ENCODE results near the gene SSU72. TPM values are rescaled to one million over a fixed set of nuclear protein-coding genes. Genes with fewer than 3 reads are reported as not detected.

Gene SSU72
- polyA plus RNA-seq, 1 donor from 2014 or later, result 56.2 TPM

- no peaks in the 10 kb centered on the region for H3K27me3 ChIP-seq (ENCODE audit: insufficient read depth, low read depth, low read length)
- no peak overlapping the region for H3K9ac ChIP-seq (ENCODE audit: low read length)
- H3K27ac ChIP-seq (ENCODE audit: low read length), result no peak overlapping the region
- H3K36me3 ChIP-seq (ENCODE audit: insufficient read depth, low read length), result peaks cover 2% of the 10 kb centered on the region
- no peak overlapping the region for H3K4me2 ChIP-seq (ENCODE audit: low read length)
- no peaks in the 10 kb centered on the region for H3K9me3 ChIP-seq (ENCODE audit: low read length)
- TF ChIP-seq TAF1 (IDR thresholded peaks at IDR 0.05; ENCODE audit: low read depth), result no peak
- TF ChIP-seq SMC3 (conservative IDR thresholded peaks at IDR 0.05; ENCODE audit: poor library complexity), result no peak
- no peak for TF ChIP-seq EP300 (conservative IDR thresholded peaks at IDR 0.05; ENCODE audit: poor library complexity, severe bottlenecking)
- TF ChIP-seq RAD21 (conservative IDR thresholded peaks at IDR 0.05), result no peak
- no peak for TF ChIP-seq MXI1 (conservative IDR thresholded peaks at IDR 0.05; ENCODE audit: poor library complexity, severe bottlenecking)
- TF ChIP-seq CTCF (IDR thresholded peaks at IDR 0.05; ENCODE audit: poor library complexity, severe bottlenecking), result no peak
- TF ChIP-seq POLR2AphosphoS5 (IDR thresholded peaks at IDR 0.05), result no peak
- no peak for TF ChIP-seq EZH2 (IDR thresholded peaks at IDR 0.05; ENCODE audit: borderline replicate concordance, insufficient read depth, low read length, poor library complexity, severe bottlenecking)
- TF ChIP-seq, protein P1, sequence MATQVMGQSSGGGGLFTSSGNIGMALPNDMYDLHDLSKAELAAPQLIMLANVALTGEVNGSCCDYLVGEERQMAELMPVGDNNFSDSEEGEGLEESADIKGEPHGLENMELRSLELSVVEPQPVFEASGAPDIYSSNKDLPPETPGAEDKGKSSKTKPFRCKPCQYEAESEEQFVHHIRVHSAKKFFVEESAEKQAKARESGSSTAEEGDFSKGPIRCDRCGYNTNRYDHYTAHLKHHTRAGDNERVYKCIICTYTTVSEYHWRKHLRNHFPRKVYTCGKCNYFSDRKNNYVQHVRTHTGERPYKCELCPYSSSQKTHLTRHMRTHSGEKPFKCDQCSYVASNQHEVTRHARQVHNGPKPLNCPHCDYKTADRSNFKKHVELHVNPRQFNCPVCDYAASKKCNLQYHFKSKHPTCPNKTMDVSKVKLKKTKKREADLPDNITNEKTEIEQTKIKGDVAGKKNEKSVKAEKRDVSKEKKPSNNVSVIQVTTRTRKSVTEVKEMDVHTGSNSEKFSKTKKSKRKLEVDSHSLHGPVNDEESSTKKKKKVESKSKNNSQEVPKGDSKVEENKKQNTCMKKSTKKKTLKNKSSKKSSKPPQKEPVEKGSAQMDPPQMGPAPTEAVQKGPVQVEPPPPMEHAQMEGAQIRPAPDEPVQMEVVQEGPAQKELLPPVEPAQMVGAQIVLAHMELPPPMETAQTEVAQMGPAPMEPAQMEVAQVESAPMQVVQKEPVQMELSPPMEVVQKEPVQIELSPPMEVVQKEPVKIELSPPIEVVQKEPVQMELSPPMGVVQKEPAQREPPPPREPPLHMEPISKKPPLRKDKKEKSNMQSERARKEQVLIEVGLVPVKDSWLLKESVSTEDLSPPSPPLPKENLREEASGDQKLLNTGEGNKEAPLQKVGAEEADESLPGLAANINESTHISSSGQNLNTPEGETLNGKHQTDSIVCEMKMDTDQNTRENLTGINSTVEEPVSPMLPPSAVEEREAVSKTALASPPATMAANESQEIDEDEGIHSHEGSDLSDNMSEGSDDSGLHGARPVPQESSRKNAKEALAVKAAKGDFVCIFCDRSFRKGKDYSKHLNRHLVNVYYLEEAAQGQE (IDR thresholded peaks at IDR 0.05; ENCODE audit: borderline replicate concordance), result no peak
- H3F3A ChIP-seq (ENCODE audit: insufficient read depth, low read length, poor library complexity, severe bottlenecking), result no peaks in the 10 kb centered on the region
- H3K4me3 ChIP-seq (ENCODE audit: low read length), result no peak overlapping the region
- no peaks in the 10 kb centered on the region for H3K79me2 ChIP-seq (replicated peaks; ENCODE audit: insufficient read depth, low read length)
- H2AFZ ChIP-seq (ENCODE audit: low read depth, low read length), result no peak overlapping the region
- H3K9me2 ChIP-seq (ENCODE audit: insufficient read depth, low read length), result no peaks in the 10 kb centered on the region
- no peaks in the 10 kb centered on the region for H4K20me1 ChIP-seq (ENCODE audit: insufficient read depth)
Measured at GRCh38 chr1:1623181-1623630, 48.5 kb upstream of the SSU72 start.

DNA sequence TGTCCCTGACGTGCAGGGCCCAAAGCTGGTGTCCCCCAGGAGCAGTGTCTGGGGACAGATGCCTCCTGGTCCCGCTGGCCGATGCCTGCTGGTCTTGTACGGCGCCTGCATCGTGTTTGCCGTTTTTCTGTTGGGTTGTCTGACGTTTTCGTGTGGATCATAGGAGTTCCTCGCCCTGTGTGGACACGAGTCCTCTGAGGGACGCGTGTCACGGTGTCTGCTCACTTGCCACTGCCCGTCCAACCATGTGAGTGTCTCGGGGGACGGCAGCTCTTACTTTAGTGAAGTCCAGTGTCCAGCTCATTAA is 48.1 kb upstream of the SSU72 start:
- Histone ChIP-seq H3K9me3 (ENCODE audit: low read length) (no peaks in the 10 kb centered on the region), H3K9me2 (ENCODE audit: insufficient read depth, low read length) (no peaks in the 10 kb centered on the region), H3K9ac (ENCODE audit: low read length) (no peak overlapping the region), H3K27me3 (ENCODE audit: insufficient read depth, low read depth, low read length) (no peaks in the 10 kb centered on the region), H4K20me1 (ENCODE audit: insufficient read depth) (no peaks in the 10 kb centered on the region), H2AFZ (ENCODE audit: low read depth, low read length) (no peak overlapping the region), H3K36me3 (ENCODE audit: insufficient read depth, low read length) (no peaks in the 10 kb centered on the region), H3K79me2 (replicated peaks; ENCODE audit: insufficient read depth, low read length) (no peaks in the 10 kb centered on the region), H3F3A (ENCODE audit: insufficient read depth, low read length, poor library complexity, severe bottlenecking) (no peaks in the 10 kb centered on the region), H3K27ac (ENCODE audit: low read length) (no peak overlapping the region), H3K4me2 (ENCODE audit: low read length) (no peak overlapping the region), H3K4me3 (ENCODE audit: low read length) (no peak overlapping the region)
- TF ChIP-seq EZH2 (IDR thresholded peaks at IDR 0.05; ENCODE audit: borderline replicate concordance, insufficient read depth, low read length, poor library complexity, severe bottlenecking) (no peak), CTCF (IDR thresholded peaks at IDR 0.05; ENCODE audit: poor library complexity, severe bottlenecking) (no peak), POLR2AphosphoS5 (IDR thresholded peaks at IDR 0.05) (no peak), EP300 (conservative IDR thresholded peaks at IDR 0.05; ENCODE audit: poor library complexity, severe bottlenecking) (no peak), MXI1 (conservative IDR thresholded peaks at IDR 0.05; ENCODE audit: poor library complexity, severe bottlenecking) (no peak), TAF1 (IDR thresholded peaks at IDR 0.05; ENCODE audit: low read depth) (no peak), SMC3 (conservative IDR thresholded peaks at IDR 0.05; ENCODE audit: poor library complexity) (no peak), RAD21 (conservative IDR thresholded peaks at IDR 0.05) (no peak)
- TF ChIP-seq, protein P1 (IDR thresholded peaks at IDR 0.05; ENCODE audit: borderline replicate concordance), result no peak

Data from neural cell (in vitro differentiated cells).